ENCODE results near the gene FAM124B.

FAM124B gene

DNA sequence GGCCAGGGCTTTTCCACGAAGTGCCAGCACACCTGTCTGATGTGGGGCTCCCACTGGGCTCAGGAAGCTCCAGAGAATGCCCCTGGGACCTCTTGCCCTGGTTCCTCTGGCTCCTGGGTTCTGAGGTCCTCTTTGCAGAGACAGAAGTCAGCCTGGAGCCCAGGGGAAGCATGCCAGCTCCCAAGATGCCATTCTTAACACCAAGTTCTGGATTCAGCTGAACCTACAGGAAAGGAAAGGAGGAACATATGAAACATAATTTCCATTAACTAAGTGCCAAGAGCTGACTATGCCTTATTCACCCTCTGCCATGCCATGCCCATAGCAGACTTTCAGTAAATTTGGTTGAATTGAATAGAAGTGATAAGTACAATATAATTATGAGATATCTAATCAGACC is 21.9 kb downstream of the FAM124B start:
- no peak for DNase-seq

DNA sequence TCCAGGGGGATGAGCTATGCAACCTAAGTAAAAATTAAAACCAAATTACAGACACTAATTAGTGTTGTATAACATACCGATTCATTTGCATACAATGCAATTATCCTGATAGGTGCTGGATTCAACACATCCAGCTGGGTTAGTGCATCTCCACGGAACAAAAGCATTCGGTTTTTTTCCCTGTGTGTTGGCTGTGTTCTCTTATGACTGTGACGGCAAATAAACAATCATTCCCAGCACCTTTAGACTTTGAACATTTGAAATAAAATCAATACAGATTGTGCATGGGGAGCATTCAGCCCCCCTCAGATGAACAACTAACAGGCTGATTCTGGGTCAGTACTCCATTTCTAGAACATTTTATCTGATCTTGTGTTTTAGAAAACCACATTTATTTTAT is 22.7 kb downstream of the FAM124B start:
- no peak for DNase-seq

DNA sequence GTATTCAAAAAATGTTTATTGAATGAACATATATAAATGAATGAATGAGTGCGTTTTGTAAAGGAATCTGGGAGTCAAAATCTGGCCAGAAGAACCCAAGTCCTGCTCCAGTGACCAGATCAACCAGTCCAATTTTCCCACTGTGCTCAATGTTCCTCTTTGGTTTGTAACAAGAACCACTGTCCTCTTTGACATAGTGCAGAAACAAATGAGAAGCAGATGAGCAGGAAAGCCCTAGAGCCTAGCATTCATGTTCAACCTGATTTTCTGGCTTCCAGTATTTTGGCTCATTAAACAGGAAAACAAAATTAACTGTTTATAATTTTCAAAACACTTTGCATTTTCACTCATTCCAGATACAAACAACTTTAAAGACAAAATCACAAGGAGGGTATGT is 23.2 kb downstream of the FAM124B start:
- DNase-seq, result no peak

DNA sequence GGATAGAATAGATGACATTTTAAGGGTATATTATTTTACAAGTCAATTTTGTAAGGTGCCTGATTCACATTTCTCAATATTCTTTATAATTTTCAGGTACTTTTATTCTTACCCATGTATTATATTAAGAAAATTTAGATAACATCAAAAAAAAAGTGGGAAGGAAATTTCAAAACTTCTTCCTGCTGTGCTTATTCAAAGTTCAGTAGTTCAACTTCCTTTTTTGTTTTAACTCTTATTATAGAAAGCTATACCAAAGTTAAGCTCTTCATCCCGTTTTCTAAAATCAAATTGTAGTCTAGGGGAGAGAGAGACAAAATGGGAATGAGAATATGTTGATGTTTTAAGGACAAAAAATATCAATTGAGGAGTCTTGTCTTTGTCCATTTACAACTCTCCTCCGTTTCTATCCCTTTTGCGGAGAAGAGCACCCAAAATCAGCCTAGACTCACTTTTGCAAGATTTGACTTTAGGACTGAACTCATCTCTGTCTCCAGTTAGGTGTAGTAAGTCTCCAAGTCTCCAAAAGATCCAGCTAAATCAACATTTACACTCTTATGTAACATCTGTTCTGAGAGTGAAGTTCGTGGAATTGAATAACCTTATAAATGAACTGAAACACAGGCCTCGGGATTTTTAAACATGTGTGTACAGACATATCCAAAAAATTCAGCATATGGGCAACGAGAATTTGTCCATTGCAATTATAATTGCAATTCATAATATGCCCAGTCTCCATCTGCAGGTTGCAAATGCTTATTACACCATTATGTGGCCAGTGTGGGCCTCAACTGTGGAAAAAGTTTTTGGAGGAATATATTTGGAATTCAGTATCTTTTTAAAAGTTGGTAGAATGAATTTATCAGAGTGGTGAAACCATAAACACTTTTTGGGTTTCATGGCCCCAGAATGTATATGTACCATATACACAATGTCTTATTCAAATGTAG is 23.9 kb downstream of the FAM124B start:
- DNase-seq, result no peak

DNA sequence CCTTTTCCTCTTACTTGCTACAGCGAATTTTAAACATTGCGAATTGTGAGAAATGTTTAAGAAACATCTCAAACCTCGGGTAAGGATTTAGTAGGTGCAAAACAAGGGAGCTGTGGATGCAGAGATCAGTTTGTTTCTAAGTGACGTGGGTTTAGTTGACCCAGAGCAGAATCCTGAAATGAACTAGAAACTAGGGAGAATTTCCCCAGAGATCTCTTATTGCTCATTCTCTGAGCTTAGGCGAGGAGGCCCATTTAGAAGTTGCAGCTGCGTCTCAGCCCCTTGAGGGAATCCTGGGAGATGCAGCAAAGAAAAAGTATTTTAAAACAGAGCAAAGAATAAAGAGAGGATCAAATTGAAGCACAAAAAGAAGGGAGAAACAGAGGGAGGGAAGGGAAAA is 29.3 kb downstream of the FAM124B start:
- no peak for DNase-seq

DNA sequence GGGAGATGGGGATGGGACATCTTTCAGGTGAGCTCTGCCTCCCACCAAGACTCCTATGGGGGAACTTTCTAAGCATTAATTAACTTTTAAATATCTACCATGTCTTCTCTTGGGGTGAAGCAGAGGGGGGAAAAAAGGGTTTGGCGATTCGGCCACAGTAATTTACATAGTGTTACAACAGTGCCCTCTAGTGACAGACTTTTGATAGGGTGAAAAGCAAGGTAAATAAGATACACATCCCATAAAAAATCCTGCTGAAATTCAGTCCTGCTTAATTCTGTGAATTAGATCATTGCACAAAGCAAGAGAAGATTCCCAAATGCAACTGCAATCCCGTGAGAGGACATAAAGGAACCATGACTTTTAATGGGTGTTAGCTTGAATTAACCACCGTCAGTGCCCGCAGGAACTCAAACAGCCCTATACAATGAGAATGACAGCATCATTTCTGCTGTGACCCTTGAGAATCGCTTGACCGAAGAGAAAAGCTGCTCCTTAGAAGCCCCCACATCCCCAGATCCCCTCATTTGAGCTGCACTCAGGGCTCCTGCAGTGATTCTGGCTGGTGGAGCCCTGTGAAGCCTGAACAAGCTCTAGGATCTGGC is 32.8 kb downstream of the FAM124B start:
- DNase-seq, result peak; percentile 12

DNA sequence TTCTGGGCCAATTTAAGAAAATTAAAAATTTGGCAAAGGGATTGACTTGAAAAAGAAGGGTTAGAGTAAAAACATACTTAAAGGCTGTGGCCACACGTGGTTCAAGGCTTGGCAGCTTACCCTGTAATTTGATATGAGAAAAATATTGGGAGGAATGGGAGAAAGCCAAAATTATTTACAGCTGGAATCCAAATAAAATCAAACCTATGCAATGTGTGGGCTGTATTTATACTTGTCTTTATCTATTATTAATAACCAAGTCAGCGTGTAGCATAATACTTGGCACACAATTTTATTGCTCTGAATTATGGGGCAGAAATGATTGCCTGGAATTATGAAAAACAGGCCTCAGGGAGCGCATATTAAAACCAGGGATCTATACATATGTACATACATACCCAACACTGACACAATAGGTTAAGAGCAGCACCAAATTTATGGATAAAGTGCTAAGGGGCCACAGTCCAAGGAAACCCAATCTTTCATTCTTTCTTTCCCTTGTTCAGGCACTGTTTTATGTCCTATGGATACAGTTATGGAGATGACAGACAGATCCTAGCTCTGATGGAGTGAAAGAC is 35.6 kb downstream of the FAM124B start:
- no peak for DNase-seq

DNA sequence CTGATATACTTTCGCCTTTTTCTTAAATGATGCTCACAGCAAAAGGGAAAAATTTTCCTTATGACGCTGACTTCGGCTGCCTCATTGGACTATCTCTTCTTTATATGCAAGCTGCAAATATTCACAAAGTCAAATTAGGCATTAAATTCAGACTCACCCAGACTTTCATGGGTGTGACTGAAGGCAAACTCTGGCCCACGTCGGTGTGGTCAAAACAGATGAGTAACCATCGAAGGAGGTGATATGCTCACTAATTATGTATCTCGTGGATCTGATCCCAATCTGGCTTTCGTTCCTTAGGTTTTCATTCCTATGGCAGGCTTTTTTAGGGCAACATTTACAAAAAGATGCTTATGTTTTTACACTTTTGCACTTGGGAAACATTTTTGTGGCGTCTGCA is 36.6 kb downstream of the FAM124B start:
- DNase-seq, result no peak

DNA sequence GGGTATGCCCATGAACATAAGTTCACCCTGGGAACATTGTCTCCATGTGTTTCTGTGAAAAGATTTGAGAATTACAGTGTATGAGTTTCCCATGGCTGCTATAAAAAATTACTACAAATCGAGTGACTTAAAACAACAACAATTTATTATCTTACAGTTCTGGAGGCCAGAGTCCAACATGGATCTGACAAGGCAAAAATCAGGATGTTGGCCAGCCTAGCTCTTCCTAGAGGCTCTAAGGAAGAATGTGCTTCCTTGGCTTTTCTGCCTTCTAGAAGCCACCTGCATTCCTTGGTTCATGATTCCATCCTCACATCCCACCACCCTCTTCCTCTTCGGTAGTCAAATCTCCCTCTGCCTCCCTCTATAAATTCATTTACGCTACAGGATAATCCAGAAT is 38.6 kb downstream of the FAM124B start:
- no peak for DNase-seq

DNA sequence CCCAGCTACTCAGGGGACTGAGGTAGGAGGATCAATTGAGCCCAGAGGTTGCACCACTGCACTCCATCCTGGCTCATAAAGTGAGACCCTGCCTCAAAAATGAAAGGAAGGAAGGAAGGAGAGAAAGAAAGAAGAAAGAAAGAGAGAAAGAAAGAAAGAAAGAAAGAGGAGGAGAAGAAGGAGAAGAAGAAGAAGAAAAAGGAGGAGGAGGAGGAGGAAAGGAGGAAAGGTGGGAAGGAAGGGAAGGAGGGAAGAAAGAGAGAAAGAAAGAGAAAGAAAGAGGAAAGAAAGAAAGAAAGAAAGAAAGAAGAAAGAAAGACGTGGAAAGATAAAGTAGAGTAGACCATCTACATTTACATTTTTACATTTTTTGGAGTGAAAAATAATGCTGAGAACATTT is 39.8 kb downstream of the FAM124B start:
- DNase-seq, result no peak

DNA sequence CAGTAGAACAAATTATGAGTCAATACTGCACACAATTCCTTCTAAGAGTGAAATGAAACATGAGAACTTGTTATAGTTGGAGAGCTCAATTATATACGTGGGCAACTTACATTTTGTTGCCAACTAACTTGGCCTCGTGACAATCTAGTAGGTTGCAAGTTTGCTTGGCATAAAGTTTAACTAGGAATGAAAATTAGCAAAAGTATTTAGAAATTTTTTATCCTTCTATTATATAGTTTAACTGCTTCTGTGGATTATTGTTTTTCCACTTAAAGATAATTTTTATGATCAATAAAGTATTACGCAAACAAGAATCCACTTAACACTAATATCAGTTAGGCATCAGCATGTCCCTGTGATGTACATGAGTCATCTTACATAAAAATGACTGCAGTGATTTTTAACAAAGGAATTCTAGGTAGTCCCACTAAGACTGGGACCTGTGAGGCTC is 41.1 kb downstream of the FAM124B start:
- no peak for DNase-seq

DNA sequence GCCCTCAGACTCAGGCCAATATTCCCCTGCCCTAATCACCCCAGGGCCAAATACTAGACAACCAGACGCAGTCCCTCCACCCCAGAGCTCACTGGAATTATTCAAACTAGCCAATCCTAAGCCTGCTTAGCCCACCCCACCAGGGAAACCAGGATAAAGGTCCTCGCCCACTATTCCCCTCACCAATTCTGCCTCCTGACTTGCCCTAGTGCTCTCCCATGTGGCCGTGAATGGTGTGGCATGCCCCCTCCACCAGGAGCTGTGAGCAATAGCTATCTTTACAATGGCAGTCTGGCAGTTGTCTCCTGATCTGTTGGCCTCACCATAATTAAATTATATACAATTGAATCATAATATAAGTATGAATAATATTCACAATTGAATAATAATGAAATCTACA is 42.3 kb downstream of the FAM124B start:
- DNase-seq, result no peak

DNA sequence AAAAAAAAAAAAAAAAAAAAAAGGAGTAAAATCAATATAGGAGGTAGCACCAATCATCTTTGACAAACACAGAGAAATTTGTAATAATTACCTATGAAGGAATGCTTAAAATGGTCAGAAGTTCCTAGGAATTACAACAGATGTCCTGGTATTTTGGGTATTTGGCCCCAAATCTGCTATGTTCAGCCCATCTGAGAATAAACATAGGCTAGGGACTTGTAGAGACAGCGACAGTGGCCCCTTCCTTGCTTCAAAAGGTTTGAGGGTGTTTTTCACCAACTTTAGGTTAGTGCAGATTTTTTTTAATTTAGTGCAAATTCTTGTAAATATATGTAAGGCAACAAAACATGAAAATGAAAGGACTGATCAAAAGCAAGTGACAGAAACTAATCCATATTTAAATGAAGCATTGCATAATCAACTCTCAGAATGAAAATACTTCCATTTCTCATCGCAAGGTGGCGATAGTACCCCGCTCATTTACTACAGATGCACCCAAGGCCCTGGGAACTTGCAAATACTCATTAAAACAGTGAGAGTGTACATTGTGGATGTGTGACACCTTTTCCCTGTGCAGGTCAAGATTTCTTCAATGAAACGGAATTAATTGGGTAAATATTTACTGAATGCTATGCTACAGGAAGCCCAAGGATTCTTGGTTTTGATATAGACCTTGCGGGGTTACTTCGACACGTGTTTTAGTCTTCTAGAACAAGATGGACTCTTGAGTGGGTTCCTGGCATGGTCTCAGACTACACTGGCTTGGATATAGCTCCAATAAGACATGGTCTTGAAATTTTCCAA is 44.6 kb downstream of the FAM124B start:
- DNase-seq, result no peak

DNA sequence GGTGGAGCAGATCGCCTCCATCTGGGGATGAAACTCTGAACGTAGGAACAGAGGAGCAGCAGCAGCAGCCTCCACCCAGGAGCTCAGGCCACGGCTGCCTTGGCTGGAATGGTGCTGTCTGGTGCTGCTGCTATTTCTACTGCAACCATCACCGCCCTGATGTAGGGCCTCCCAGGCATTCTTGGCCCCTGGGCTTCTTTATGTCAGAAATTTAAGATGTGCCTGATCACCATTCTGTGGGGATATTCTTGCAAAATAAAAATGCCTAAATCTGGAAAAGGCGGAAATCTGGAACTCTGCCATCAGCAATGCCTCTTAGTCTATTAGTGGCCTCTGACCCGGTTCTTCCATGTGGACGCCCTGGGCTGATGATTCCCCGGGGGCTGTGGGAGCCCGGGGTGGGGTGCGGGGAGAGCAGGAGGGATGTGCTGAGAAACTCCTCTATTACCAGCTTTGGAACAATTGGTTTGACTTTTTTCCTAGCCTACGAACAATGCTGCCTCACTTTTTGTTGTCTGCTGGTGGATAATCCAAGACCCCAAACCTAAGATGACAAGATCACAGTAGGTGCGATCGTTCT is 47.2 kb downstream of the FAM124B start:
- no peak for DNase-seq

DNA sequence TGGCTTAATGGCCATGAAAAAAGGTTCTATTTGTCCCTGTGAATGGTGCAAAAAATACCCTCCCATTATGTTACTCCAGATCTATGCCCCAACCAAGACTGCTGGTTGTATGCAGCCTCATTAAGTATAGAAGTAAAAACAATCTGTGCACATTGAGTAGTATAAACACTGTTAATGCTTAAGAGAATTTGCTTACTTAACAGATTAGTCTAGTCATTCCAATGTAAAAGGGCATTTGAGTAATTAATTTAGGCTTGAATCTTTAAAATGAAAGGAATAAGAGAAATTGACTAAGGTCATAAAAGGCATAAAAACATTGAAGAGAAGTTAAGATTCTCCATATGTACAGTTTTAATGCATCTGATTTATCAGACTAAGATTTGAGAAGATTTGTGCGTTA is 51.2 kb downstream of the FAM124B start:
- no peak for DNase-seq

DNA sequence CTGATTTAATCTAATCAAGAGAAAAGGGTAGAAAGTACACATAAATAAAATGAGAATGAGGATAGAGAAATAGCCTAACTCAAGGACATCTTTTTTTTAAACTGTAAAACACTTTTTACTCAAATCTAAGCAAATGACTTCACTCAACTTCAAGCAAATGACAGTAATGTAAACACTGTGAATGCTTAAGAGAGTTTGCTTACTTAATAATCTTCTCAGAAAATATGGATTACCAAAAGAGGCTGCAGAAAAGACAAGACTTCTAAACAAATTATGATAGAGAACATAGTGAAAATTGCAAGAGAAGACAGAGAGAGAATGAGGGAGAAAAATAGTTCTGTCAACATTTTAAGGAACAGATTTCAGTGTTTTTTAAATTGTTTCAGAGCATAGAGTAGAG is 52.5 kb downstream of the FAM124B start:
- no peak for DNase-seq

DNA sequence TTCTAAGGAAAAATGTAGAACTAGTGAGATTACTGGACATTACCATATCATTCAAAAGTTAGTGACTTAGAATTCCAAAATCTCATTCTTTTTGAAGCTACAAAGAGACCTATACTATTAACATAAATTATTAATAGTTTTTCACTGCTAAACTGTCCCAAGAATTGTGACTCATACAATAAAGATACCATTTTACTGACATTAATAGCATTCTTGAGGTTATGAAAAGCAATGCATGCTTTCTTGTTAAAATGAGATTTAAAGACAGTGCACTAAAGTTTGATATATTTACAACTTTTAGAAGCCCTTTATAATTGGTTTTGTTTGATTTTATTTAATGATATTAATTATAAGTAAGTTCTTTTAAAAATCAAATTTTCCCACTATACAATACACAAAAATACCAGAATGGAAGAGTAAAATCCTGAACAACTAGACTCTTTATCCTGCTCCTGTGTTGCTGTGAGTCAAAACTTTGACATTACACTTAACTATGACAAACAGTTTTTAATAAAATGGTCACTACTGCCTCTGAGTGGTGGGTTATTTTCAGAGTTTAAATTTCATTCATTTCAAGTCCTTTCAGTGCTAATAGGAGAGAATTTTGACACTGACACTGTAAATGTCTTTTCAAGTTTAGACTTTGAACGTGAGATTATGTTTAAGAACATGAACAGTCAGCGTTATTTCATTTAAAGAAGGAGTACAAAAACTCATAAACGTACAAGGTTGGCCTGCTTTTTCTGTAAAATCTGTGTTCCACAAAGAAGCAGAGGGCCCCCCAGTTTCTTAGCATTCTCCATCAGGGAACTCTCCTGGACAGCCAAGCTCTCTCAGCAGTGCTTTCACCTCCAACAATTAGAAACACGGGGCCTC is 54.5 kb downstream of the FAM124B start:
- no peak for DNase-seq

DNA sequence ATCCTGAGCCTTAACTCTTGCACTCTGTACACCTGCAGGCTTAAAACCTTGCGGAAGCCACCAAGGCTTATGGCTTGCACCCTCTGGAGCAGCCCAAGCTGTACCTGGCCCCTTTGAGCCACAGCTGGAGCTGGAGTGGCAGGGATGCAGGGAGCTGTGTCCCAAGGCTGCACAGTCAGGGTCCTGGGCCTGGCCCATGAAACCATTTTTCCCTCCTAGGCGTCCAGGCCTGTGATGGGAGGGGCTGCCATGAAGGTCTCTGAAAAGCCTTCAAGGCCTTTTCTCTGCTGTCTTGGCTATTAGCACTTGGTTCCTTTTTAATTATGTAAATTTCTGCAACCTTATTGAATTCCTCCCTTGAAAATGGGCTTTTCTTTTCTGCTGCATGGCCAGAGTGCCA is 56.4 kb downstream of the FAM124B start:
- no peak for DNase-seq

DNA sequence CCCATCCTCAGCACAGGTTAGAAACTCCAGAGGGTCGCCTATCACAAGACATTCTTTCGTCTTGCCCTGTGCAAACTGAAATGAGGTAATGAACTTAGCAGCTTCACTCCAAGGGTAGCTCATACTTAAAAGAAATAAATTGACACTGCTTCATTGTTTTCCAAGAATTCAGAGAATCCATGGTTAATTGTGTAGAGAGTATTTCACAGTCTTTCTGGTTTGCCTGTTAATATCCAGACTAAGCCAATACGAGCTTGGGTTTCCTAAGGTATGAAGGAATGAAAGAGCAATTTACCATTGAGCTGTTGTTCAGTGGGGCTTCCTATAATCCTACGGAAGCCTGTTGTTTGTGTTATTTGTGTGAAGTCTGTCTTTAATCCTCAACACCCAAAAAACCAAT is 58.7 kb downstream of the FAM124B start:
- DNase-seq, result no peak

DNA sequence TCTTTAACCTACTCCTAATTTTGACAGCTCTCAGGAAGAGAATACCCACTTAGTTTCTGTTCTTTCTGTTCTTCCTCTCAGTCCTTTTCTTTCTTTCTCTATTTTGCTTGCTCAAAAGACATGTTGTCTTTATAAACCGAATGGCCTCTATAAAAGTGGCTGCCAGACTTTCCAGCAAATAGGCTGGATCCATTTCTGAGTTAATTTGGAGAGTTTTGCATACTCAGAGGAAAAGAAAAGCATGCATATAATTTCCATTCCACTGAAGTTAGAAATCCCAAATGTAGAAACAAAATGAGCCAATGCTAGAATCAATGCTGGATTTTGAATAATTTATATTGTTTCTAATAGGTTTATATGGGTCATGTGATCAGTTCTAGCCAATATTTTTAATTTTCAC is 65.9 kb downstream of the FAM124B start:
- no peak for DNase-seq

DNA sequence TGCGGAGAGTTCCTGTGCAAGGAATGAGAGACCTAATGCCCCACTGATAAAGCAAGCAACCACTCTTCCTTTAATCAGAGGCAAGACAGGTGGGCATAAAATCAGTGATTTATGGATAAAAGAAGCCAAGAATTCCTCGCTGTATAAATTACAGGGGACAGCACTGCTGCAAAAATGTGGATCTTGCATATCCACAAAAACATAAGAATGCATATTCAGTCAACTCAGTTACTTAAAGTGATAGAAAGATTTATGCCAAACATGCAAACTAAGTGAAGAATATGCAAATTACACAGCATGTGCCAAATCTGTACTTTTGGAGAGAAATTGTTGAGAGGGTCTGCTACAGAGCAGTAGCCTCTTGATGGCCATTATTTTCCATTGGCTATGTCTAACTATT is 67.2 kb downstream of the FAM124B start:
- no peak for DNase-seq

Measured in NCI-H2107 (cell line).